Measurements from ENCODE around the gene FBXL4. TPM values are rescaled to one million over a fixed set of nuclear protein-coding genes. Genes with fewer than 3 reads are reported as not detected.
"Not testable (repeated sequence)": the region's sequence is repeated elsewhere in the genome, so short reads cannot be mapped to it uniquely, and the experiment has no call there.

The FBXL4 gene
- total RNA-seq, 2 experiments from 2014 or later = 14.5 to 20.9 TPM

DNA sequence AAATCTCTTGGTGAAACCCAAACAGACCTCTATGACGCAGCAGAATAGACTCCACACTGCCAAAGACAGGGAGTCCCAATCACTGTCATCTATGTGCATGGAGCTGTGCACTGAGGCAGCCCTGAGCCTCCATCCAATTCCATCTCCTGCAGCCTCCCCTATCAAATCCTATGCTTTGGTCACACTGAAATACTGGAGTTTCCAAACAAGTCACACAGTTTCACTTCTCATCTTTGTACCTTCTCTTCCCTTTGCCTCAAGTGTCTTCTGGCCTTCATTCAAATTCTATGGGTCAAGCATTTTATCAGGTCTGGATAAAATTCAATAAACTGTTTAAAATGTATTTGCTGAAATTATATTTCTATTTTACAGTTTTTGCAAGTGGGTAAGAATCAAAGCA, 38.5 kb downstream of the FBXL4 start:
- no peak for DNase-seq (ENCODE audit: low spot score)
- ChIA-PET CTCF (ENCODE audit: unreplicated experiment) (interaction anchor here (1.1 kb wide), 1 partner anchor 27 kb away, joined by 3 read pairs; no protein-coding TSS in a partner anchor), POLR2A (no interaction called here)
- BruUV-seq (replicated peaks) = no TSS peak
- H3K4me2 ChIP-seq (ENCODE audit: low read length) = no peak overlapping the region
- no peaks in the 10 kb centered on the region for H3K79me2 ChIP-seq (ENCODE audit: insufficient read depth, low read depth, low read length)
- peaks cover 26% of the 10 kb centered on the region for H3K36me3 ChIP-seq (ENCODE audit: insufficient read depth, low read length)
- intact Hi-C loops (cut with micrococcal nuclease; ENCODE audit: unreplicated experiment) = no loop called here
- no peak overlapping the region for H2AFZ ChIP-seq (ENCODE audit: low read length)
- peaks cover 17% of the 10 kb centered on the region for H3K4me1 ChIP-seq (ENCODE audit: insufficient read depth, low read length, poor library complexity, severe bottlenecking)
- no peak overlapping the region for H3K27ac ChIP-seq (ENCODE audit: low read depth, low read length, poor library complexity, severe bottlenecking)
- H3K9me2 ChIP-seq (ENCODE audit: insufficient read depth, low read length) = no peaks in the 10 kb centered on the region
- H3K4me3 ChIP-seq (ENCODE audit: low read depth, low read length, poor library complexity, severe bottlenecking) = no peak overlapping the region
- no peak for TF ChIP-seq EZH2phosphoT487 (IDR thresholded peaks at IDR 0.05; ENCODE audit: borderline replicate concordance, low read depth, low read length)
- TF ChIP-seq, protein P1, sequence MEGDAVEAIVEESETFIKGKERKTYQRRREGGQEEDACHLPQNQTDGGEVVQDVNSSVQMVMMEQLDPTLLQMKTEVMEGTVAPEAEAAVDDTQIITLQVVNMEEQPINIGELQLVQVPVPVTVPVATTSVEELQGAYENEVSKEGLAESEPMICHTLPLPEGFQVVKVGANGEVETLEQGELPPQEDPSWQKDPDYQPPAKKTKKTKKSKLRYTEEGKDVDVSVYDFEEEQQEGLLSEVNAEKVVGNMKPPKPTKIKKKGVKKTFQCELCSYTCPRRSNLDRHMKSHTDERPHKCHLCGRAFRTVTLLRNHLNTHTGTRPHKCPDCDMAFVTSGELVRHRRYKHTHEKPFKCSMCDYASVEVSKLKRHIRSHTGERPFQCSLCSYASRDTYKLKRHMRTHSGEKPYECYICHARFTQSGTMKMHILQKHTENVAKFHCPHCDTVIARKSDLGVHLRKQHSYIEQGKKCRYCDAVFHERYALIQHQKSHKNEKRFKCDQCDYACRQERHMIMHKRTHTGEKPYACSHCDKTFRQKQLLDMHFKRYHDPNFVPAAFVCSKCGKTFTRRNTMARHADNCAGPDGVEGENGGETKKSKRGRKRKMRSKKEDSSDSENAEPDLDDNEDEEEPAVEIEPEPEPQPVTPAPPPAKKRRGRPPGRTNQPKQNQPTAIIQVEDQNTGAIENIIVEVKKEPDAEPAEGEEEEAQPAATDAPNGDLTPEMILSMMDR (conservative IDR thresholded peaks at IDR 0.05; ENCODE audit: low read length) = no peak
- H4K20me1 ChIP-seq (ENCODE audit: insufficient read depth, low read length) = no peaks in the 10 kb centered on the region
- H3K9me3 ChIP-seq (ENCODE audit: low read length) = no peaks in the 10 kb centered on the region

DNA sequence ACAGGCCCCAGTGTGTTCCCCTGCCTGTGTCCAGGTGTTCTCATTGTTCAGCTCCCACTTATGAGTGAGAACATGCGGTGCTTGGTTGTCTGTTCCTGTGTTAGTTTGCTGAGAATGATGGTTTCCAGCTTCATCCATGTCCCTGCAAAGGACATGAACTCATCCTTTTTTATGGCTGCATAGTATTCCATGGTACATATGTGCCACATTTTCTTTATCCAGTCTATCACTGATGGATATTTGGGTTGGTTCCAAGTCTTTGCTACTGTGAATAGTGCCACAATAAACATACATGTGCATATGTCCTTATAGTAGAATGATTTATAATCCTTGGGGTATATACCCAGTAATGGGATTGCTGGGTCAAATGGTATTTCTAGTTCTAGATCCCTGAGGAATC, 41.4 kb downstream of the FBXL4 start:
- TSS peak; percentile 38 for BruUV-seq (replicated peaks)
- CTCF ChIA-PET (ENCODE audit: unreplicated experiment); H3K4me3 ChIP-seq (ENCODE audit: low read depth, low read length, poor library complexity, severe bottlenecking); DNase-seq (ENCODE audit: low spot score); H3K79me2 ChIP-seq (ENCODE audit: insufficient read depth, low read depth, low read length); H3K27ac ChIP-seq (ENCODE audit: low read depth, low read length, poor library complexity, severe bottlenecking); H2AFZ ChIP-seq (ENCODE audit: low read length); H4K20me1 ChIP-seq (ENCODE audit: insufficient read depth, low read length); H3K9me3 ChIP-seq (ENCODE audit: low read length); H3K4me2 ChIP-seq (ENCODE audit: low read length); H3K9me2 ChIP-seq (ENCODE audit: insufficient read depth, low read length); intact Hi-C loops (cut with micrococcal nuclease; ENCODE audit: unreplicated experiment): not testable (repeated sequence)
- POLR2A ChIA-PET = interaction anchor here (1.0 kb wide), 1 partner anchor 38 kb away, joined by 3 read pairs; no protein-coding TSS in a partner anchor
- Histone ChIP-seq H3K4me1 (ENCODE audit: insufficient read depth, low read length, poor library complexity, severe bottlenecking) (peaks cover 22% of the 10 kb centered on the region), H3K36me3 (ENCODE audit: insufficient read depth, low read length) (peaks cover 52% of the 10 kb centered on the region)

DNA sequence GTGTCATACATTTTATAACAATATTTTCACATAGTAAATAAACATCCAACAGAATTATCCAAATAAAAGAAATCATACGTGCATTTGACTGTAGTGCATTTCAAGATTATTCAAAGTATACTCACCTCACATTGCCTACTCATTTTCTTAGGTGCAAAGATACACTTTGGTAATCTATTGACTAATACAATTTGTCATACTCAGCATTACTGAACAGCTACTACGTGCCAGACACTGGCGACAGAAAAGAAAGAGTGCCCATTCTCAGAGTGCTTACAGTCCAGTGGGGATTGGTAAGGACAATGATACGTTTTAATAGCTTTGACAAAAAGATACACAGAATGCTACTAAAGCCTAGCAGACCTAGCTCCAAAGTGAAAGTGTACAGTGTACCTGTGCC, 42.0 kb downstream of the FBXL4 start:
- Histone ChIP-seq H4K20me1 (ENCODE audit: insufficient read depth, low read length) (no peaks in the 10 kb centered on the region), H3K27ac (ENCODE audit: low read depth, low read length, poor library complexity, severe bottlenecking) (peak overlapping the region; percentile 48), H3K9me2 (ENCODE audit: insufficient read depth, low read length) (no peaks in the 10 kb centered on the region), H3K4me3 (ENCODE audit: low read depth, low read length, poor library complexity, severe bottlenecking) (no peak overlapping the region), H3K4me1 (ENCODE audit: insufficient read depth, low read length, poor library complexity, severe bottlenecking) (peaks cover 22% of the 10 kb centered on the region), H3K79me2 (ENCODE audit: insufficient read depth, low read depth, low read length) (no peaks in the 10 kb centered on the region), H3K9me3 (ENCODE audit: low read length) (no peaks in the 10 kb centered on the region), H3K36me3 (ENCODE audit: insufficient read depth, low read length) (peaks cover 57% of the 10 kb centered on the region), H3K4me2 (ENCODE audit: low read length) (peak overlapping the region; percentile 33; the same call in 1 of the 2 replicates), H2AFZ (ENCODE audit: low read length) (no peak overlapping the region)
- ChIA-PET POLR2A (interaction anchor here (0.6 to 4.2 kb wide), 5 partner anchors 16 to 38 kb away, joined by 3 to 24 read pairs (median 4); no protein-coding TSS in a partner anchor), CTCF (ENCODE audit: unreplicated experiment) (no interaction called here)
- TF ChIP-seq EZH2phosphoT487 (IDR thresholded peaks at IDR 0.05; ENCODE audit: borderline replicate concordance, low read depth, low read length) = no peak
- TF ChIP-seq, protein P1 (conservative IDR thresholded peaks at IDR 0.05; ENCODE audit: low read length) = no peak
- intact Hi-C loops (cut with micrococcal nuclease; ENCODE audit: unreplicated experiment) = no loop called here
- BruUV-seq (replicated peaks) = no TSS peak
- DNase-seq (ENCODE audit: low spot score) = no peak
